Stimulated activated CD4-positive, alpha-beta T cell treated with anti-CD3 and anti-CD28 coated beads, Interleukin-1b, Interleukin-23, amount 100 ng/mL, for 1 hour (primary cell): ENCODE measurements around the gene NLRP6.
"Not testable (repeated sequence)": the region's sequence is repeated elsewhere in the genome, so short reads cannot be mapped to it uniquely, and the experiment has no call there.

Experiments
- DNase-seq, 2 donors: peaks; one replicate each; pipeline ENCODE4 v3.0.0-alpha.2; 2020; ENCODE audit warnings: low read depth in 2 of 2

The NLRP6 gene

DNA sequence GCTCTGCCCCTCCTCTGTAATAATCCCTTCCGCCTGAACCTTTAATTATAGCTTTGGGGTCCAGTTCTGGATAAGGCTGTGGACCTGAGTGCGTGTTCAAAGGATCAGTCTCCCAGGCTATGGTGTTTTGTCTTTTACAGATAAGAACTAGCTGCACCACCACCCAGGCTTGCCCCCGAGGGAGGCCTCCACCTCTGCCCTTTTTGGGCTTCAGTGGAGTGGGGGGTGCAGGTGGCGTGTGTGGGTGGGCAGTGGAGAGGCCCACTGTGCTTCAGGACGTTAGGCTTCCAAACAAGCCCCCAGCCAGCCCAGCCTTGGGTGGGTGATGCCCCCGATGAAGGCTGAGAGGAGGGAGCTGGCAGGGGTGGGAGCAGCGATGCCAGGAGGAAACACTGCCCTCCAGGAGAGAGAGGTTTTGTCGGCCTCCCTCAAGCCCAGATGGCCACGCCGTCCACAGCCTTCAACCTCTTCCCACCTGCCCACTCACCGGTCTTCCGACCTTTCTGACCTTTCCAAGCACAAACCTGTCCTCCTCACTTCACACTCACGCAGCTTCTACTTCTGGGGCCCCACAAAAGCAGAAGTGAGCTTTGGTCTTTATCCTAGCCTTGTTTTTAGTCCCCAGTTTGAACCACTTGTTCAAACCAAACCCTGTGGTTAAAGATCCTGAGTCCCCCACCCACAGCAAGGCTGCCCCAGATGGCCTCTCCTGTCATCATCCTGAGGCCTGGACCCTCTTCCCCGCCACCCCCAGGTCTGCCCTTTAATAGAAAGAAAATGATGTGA, 21.1 kb upstream of the NLRP6 start:
- DNase-seq, result no peak

DNA sequence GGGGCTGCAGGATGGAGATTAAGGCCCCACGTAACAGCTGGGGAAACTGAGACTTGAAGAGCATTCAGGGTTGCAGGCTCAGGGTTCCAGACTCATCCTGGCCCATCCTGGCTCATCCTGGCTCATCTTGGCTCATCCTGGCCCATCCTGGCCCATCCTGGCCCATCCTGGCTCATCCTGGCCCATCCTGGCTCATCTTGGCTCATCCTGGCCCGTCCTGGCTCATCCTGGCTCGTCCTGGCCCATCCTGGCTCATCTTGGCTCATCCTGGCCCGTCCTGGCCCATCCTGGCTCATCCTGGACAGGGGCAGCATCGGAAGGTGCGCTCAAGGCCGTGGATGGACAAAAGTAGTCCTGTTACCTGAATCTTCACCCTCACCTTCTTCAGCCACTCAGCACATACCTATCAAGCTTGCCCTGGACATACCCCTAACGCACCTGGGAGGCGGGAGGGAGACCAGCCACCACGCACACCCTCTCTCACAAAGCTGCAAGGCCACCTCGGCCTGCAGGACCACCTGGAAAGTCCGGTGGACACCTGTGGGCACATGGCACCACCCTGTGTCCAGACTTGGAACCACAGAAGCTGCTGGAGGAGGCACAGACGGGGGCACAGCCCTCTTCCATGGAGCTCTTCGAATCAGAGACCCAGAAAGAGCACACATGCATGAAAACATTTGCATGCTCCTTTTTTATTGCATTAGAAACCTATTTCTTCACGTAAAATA, 20.3 kb upstream of the NLRP6 start:
- no peak for DNase-seq

DNA sequence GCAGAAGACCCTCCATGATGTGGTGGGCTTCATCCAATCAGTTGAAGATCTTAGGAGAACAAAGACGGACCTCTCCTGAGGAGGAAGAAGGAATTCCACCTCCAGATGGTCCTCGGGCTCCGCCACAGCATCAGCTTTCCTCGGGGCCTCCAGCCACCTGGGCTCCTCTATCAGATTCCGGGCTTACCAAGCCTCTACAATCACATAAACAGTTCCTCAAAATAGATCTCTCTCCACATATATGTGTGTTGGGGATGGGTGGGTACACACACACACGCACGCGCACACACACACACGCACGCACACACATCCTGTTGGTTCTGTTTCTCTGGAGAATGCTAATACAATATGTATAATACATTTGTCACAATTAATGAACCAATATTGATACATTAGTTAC, 18.8 kb upstream of the NLRP6 start:
- DNase-seq, result no peak

DNA sequence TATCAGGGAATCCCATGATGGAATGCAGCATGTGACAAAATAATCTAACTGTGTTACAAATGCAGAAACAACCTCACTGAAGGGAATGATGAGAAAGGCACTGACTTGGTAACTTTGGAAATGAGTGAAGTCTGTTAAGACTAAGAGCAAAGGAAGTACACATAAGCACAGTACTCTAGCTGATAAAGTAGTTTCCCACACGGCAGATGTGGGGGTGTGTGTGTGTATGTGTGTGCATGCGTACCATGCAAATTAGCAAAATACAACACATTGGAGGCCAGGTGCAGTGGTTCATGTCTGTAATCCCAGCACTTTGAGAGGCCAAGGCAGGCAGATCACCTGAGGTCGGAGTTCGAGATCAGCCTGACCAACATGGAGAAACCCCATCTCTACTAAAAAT, 16.6 kb upstream of the NLRP6 start:
- no peak for DNase-seq

- no peak for DNase-seq
Observed at GRCh38 chr11:266676-267439, 11.3 kb upstream of the NLRP6 start.

DNA sequence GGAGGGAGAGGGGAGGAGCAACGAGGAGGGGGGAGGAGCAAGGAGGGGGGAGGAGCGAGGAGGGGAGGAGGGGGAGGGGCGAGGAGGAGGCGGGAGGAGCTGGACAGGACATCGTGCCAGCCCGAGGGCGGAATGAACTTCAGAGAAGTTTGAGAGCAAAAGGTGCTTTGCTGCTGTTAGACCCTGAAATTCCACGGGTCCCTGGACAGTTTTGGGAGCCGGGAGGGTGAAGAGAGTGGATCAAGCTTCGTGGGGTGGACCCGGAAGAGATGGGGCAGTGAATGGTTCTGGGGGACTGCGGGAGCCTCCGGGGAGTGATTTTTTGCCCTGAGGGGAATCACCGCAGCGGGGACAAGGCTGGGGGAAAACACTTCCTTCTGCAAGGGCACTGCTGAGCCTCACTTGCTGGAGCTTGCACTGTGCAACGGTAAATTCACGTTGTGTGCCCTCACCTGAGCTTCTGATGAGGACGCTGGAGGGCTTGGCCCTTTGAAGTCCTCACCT, 10.7 kb upstream of the NLRP6 start:
- no peak for DNase-seq

- not testable (repeated sequence) for DNase-seq
Observed at GRCh38 chr11:268716-269145, 9.5 kb upstream of the NLRP6 start.

- no peak for DNase-seq
Observed at GRCh38 chr11:269146-269890, 8.9 kb upstream of the NLRP6 start.

GRCh38 chr11:270451-271318, 7.5 kb upstream of the NLRP6 start:
- DNase-seq, result no peak

GRCh38 chr11:271319-271715, 6.9 kb upstream of the NLRP6 start:
- DNase-seq, result no peak

DNA sequence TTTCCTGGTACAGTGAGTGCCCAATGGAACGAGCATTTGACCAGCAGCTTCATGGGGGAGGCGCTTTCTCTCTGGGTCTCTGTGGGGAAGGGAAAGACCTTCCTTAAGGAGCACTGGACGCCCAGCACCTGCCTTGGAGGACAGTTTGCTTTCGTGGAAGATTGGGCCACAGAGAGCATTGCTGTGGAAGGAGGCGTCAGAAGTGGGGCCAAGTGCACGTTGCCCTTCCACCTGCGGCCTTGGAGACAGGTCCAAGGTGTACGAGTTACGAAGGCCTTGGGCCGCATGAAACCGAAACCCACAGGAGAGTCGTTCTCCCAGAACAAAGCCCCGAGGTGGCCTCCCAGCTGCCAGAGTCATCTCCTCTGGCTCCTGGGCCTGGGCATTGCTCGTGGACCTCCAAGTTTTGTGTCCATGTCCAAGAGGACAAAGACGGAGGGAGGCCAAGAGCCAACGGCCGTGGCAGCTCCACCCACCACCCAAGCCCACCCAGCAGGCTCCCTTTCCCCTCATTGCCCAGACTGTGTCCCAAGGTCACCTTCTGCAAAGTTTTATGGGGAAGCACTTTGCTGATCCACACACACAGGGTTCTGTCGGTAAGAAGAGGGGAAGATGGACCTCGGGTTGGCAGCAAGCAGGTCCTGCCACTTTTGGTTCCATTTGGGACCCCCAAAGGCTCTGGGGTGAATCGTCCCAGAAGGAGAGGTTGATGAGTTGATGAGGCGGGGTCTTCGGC, 5.8 kb upstream of the NLRP6 start:
- no peak for DNase-seq

GRCh38 chr11:272931-273198, 5.3 kb upstream of the NLRP6 start:
- DNase-seq, result no peak

GRCh38 chr11:276219-276618, 2.0 kb upstream of the NLRP6 start:
- no peak for DNase-seq

GRCh38 chr11:279040-279965, 1.1 kb downstream of the NLRP6 start:
- no peak for DNase-seq

GRCh38 chr11:279966-280705, 1.9 kb downstream of the NLRP6 start:
- no peak for DNase-seq

GRCh38 chr11:280706-281485, 2.7 kb downstream of the NLRP6 start:
- no peak for DNase-seq

DNA sequence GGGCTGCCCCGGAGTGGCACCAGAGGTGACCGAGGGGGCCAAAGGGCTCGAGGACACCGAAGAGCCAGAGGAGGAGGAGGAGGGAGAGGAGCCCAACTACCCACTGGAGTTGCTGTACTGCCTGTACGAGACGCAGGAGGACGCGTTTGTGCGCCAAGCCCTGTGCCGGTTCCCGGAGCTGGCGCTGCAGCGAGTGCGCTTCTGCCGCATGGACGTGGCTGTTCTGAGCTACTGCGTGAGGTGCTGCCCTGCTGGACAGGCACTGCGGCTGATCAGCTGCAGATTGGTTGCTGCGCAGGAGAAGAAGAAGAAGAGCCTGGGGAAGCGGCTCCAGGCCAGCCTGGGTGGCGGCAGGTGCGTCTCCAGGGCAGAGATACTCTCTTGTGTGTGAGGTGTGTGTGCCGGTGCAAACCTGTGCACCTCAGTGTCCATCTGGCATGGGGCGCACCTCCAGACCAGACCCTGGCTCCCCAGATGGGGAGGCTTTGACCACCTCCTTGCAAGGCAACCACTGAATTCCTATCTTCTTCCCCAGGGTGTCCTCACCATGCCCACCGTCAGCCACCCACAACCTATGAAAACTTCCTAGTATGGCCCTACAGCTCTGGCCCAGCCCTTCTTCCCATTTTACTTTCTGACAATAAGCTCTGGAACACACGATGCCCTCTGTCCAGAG, 3.4 kb downstream of the NLRP6 start:
- no peak for DNase-seq
